Fibroblast of skin of right quadriceps (primary cell): ENCODE measurements around the gene PTPRC.

Source experiments
- DNase-seq: peaks from one replicate; pipeline ENCODE4 v3.0.0-alpha.2; 2013

Gene PTPRC

GRCh38 chr1:198648592-198648991 lies 9.8 kb downstream of the PTPRC start:
- DNase-seq: no peak

DNA sequence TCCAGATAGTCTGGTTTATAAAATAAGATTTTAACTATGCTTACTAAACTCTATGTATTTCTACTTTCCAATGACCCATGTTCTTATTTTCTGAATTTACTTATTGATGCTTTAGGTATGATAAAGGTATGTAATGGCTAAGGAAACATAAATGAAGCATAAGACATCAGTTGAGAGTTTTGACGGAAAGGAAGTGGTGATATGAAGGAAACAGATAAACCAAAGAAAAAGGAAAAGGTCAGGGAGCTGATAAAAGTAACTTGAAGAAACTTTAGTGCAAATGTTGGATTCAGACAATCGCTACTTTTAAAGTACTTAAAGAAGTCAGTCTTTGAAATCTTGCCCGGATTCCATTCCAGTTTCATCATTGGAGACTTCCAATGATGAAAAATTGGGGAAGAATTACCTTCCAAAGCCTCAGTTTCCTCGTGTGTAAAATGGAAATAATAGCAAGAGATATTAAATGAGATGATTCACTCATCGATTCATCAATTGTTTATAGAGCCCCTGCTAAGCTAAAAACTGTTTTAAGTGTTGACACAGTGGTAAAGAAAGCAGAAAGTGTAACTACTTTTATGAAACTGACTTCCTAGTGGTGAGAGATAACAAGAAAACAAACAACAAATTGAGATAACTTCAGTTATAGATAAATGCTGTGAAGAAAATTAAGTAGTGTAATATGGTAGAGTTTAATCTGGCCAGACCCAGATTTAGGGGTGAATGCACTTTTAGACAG lies 10.6 kb downstream of the PTPRC start:
- no peak for DNase-seq

DNA sequence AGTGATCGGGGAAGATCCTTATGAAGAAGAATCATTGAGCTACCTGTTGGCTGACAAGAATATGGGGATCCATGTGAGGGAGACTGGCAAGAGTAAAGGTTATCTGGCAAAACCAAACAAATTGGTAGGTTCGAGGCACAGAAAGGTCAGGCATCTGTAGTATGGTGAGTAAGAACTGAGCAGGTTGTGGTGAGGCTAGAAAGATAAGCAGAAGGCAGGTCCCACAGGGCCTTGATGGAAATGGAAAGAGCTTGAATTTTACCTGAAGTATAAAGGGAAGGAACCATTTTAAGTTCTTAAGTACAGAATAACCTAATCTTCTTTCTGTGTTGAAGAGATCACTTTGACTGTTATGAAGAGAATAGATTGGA lies 11.1 kb downstream of the PTPRC start:
- DNase-seq: no peak

- DNase-seq: no peak
Measured at GRCh38 chr1:198650506-198650905, 11.7 kb downstream of the PTPRC start.

- no peak for DNase-seq
Measured at GRCh38 chr1:198651650-198652400, 13.0 kb downstream of the PTPRC start.

GRCh38 chr1:198653808-198654413 lies 15.1 kb downstream of the PTPRC start:
- peak; percentile 19 for DNase-seq

DNA sequence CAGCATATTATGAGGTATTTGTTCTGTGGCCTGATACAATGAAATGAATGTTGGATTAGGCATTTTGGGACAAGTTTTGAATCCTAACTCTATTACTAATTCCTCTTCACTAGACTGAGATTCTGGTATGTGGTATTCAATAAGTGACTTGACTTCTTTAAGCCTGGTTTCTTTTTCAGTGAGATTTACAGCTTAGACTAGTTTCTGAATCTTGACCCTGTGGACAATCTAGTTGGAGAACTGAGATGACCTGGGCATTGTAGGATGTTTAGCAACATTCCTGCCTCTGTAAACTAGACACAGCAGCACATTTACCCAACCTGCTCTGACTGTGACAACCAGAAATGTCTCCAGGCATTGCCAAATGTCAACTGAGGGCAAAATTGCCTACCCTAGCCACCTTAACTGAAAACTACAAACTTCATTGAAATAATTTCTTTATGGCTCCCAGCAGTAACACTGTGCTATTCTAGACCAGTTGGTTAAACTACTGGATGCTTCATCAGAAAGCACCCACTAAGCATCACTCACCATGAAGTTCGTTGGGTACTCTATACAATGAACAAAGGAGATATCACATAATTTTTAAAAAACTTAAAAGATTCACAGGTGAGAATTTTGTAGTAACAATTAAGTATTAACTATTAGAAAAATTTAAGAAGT lies 16.8 kb downstream of the PTPRC start:
- peak; percentile 66 for DNase-seq

DNA sequence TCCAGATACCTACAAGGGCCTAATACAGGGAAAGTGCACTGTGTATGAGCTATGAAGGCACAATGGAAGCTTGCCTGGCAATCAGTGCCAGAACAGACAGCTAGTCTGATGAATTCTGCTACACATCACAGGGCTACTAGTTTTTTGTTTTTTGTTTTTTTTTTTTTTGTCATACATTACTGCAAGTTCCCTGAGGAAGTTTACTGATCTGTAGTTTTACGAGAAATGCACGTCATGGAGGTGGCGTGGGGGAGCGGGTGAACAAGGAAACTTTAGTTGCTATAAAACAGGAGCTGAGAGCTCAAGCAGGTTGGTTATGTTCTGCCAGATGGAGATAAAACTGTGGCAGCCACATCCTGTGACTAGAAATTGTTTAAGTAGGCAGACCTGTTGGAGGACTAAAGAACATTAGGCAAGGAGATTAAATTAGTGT lies 17.7 kb downstream of the PTPRC start:
- peak; percentile 18 for DNase-seq

DNA sequence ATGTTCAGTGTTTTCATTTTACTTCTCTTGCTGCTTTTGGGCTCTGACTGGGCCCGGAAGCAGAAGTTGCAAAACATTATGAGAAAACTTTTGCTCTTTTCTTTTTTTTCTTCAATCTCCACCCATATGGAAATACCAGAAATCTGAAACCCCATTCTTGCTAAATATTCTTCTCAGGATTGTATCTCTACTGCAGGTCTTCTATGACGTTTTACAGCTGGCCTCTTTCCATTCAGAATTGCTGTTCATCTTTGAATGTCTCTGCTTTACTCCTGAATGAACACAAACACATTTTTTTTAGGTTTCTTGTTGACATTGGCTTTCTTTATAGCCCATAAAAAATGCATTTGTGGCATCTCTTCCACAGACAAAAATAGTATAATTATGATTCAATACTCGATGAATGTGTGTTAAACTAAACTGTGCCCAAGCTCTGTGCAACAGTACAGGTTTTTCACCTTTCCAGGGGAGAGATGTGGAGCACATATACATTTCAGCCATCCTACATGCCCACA lies 18.8 kb downstream of the PTPRC start:
- DNase-seq: peak; percentile 100

DNA sequence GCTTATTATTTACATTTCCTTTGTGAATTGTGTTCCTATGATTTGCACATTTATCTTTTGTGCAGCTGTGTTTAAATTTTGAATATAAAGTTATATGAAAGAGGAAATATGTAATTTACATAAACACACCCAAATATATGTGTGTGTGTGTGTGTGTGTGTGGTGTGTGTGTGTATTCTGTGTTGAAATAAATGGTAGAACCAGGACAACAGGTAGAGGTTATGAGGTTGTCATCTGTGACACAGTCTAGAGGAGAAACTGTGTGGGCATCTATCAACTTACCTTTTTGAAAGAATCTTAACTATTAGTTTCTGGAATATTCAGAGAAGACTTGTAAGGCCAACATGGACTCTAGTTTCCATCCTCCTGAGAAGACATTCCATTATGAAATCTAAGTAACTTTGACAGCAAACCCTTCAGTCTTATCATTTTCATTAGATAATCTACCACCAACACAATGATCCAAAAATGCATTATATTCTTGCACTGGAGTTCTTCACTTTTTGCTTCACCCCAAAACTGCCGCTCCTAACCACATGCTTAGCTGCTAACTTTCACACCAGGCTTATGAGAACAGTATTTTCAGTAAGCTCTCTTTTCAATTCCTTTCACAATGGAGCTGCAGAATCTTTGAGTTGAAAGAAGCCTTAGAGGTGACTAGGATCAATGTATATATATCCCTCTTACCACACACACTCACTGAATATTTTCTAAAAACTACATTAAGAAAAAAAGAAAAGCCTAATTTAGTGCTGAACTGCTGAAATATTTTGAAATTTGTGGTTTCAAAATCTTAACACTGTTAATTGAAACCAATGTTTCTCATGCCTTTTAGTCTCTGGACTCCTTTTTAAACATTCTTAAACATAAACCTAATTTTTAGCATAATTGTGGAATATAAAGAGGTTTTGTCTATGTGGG lies 21.8 kb downstream of the PTPRC start:
- DNase-seq: peak; percentile 65

- DNase-seq: no peak
Measured at GRCh38 chr1:198662821-198663220, 24.0 kb downstream of the PTPRC start.

- no peak for DNase-seq
Measured at GRCh38 chr1:198664068-198664788, 25.4 kb downstream of the PTPRC start.

DNA sequence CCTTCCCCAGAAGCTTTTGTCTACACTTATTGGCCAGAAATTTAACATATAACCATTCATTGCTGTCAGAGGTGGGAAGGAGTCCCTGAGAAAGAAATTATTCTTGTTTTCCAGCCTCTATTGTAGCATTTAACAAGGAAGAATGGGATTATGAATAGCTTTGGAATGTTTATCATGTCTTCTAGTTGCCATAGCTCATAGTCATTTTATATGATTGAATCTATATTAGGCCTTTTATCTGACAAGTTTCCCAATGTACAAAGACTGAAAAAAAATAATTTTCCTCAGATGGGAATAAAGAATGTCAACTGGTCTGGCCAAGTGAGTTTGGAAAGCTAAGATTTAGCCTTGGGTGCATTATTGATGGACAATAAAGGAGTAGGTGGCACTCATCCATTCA lies 28.3 kb downstream of the PTPRC start:
- DNase-seq: peak; percentile 74

- peak; percentile 72 for DNase-seq
Measured at GRCh38 chr1:198667807-198668206, 29.0 kb downstream of the PTPRC start.

- DNase-seq: peak; percentile 96
Measured at GRCh38 chr1:198669023-198669698, 30.3 kb downstream of the PTPRC start.

DNA sequence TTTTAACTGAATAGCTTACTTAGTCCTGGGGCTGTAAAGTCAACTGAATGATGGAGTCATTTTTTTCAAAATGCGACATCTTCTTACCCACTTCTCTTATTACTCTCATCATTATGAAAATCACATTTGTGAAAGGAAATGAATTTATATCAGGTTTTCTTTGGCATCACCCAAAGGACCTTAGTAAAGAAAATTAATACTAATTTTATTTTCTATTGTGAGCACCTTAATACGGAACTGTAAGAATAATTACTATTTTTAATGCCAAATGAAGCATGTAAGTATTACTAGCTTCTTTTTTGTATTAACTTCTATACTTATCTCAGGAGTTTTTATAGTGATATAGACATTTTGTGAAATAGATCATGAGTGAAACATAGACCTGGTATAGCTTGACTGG lies 30.9 kb downstream of the PTPRC start:
- no peak for DNase-seq

- DNase-seq: no peak
Measured at GRCh38 chr1:198671136-198671535, 32.3 kb downstream of the PTPRC start.

DNA sequence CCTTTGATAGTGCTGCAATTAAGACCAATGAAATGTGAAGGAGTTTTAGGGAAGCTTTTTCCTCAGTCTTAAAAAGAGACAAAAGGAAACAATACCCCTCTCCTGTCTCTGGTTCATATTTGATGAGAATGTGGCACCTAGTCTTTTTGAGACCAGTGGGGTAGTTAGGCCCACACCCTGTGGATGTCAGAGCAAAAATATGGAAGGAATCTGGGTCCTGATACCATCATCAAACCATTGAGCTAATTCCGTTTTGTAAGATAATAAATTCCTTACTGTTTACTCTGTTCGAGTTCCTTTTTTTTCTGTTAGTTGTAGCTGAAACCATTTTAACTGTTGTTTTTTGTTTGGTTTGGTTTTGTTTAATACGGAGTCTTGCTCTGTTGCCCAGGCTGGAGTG lies 33.3 kb downstream of the PTPRC start:
- peak; percentile 93 for DNase-seq

DNA sequence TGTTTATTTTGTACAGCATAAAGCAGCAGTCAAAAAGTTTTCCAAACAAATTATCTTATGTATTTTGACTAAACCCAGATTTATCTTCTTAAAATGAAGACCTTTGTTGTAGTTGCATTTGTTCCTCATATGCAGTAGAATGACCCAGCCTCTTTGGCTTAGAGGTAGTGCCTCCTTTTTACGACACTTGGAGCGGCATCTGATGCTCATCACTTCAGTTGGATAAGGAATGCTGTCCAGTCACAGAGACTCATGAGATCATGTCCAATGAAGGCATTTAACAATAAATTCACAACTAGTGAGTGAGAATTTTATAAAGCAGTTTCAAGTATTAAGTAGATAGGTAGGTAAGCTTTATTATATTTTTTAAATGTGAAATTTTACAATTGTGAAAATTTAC lies 35.2 kb downstream of the PTPRC start:
- no peak for DNase-seq

DNA sequence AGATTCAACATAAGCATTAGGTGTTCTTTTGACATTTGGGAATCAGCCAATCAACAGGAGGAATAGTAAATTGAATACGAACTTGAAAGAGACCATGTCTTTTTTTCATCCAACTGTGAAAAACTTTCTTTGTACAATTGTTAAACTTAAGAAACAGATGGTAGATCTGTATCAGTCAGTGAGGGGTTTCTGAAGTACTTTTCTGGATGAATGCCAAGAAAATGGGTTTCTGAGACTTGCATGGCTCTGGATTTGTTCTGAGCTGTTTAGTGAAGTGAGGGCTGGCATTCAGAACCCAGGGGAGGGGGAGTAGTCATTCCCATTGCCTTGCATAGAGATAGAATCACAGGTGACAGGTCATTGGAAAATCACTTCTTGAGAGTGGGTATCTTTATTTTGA lies 37.4 kb downstream of the PTPRC start:
- DNase-seq: no peak

GRCh38 chr1:198677027-198677426 lies 38.2 kb downstream of the PTPRC start:
- DNase-seq: peak; percentile 77
